Activated CD8-positive, alpha-beta memory T cell treated with anti-CD3 and anti-CD28 coated beads, Interleukin-2, amount 50 U/mL, for 1 hour (primary cell): ENCODE results near the gene TELO2.

Experiments
- DNase-seq: peaks from one replicate; pipeline ENCODE4 v3.0.0-alpha.2; 2020; ENCODE audit errors: extremely low read depth

TELO2 gene

DNA sequence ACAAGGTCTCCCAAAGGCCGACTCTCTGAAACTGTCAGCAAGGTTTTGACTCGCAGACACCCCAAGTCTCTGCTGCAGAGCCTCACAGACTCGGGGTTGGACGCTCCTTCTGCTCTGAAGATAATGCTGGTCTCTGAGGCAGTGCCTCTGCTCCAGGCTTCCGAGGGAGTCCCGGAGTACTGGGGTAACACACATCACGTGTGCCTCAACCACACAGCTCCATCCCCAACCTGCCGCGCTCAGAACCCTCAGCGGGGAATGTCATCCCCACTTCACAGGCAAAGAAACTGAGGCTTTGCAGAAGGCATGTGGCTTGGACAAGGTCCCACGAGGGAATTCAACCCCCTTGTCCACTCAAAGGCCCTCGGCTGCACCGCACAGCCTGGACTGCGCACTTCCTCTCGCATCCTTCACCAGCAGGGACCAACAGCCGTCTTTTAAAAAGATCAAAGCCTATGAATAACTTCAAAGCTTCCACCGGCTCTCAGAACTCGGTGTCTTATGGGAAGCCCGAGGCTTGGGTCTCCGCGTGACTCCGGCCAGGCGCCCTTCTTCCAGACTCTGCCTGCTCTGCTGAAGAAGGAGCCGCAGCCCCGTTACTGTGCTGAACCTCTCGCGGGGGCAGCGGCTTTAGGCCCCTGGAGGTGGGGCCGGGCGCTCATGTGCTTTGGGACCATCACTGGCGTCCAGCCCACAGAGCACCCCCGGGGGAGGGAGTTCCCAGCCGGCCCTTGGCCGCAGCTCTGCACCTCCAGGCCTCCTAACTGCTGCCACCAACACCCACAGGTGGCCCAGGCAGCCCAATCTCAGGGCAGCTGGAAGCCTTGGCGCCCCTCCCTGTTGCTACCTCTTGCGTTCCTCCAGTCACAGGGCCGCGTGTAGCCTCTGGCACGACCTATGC is 42.5 kb downstream of the TELO2 start:
- DNase-seq: no peak

DNA sequence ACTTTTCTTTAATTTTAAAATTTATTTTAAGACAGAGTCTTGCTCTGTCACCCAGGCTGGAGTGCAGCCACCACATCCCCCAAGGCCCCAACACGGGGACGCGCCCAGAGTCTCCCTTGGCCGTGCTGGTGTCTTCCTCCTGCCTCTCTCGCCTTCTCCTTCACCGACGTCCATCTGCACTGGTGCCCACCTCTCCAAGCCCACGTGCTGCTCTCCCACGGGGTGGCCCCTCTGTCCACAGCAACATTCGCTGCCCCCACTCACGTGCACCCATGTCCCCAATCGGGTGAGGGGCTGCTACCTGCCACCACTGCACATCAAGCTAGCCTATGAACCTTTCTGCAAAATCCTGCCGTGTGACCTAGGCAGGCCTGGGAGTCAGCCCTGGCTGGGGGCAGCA is 43.4 kb downstream of the TELO2 start:
- no peak for DNase-seq

DNA sequence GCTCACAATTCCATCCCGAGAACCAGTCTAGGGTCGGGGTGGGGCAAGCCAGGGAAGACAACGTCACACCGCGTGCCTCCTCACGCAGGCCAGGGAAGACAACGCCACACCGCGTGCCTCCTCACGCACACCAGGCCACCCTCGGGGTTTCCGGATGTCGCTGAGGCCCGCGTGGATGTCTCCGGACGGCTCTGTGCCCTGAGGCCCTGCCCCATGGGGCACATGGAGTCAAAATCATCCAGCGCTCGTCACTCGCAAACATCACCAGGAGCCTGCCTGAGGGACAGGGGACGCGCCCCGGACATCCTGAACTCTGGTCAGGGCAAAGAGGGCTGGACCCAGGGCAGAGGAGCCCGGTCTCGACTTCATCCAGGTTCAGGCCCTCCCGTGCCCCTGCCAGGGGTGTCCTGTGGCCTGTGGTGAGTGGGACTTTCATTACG is 44.0 kb downstream of the TELO2 start:
- no peak for DNase-seq

DNA sequence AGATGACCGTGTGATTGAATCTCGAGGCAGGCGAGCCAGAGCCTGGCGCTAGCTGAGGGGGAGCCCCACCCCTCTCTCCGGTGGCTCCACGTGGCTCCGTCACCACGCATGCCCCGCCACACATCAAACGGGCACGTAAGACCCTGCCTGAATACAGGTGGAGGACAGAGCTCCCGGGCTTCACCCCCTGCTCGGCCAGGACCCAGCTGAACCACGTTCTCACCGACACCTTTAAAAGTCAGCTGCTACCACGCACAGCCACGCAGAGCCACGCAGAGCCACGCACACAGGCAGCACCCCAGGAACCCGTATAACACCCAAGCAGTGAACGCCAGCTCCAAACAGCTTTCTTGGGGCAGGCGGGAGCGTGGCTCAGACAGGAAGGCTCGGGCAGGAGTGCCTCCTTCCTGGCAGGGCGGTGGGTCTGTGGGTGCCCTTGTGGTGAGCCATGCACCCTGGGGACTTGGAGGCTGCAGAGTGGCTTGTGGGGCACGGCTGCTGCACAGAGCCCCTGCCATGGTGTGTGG is 44.7 kb downstream of the TELO2 start:
- no peak for DNase-seq

DNA sequence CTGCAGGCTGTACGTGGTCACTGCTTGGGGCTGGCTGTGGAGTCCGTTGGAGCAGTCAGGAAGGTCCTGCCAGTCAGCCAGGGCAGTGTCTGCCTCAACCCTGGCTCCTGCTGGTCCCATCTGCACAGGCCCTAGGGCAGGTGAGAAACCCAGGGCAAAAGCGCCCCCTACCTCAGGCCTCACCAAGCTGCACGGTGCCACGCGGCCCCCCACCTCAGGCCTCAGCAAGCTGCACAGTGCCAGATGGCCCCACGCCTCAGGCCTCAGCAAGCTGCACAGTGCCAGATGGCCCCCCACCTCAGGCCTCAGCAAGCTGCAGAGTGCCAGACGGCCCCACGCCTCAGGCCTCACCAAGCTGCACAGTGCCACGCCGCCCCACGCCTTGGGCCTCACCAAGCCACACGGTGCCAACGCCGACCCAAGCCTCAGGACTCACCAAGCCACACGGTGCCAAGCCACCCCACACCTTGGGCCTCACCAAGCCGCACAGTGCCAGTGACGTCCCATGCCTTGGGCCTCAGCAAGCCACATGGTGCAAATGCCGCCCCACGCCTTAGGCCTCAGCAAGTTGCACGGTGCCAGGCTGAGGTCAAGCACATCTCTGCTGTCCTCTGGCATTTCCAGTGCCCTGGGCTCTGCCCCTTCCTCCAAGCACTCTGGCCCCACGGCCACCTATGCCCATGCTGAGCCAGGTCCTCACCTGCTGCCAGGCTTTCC is 45.8 kb downstream of the TELO2 start:
- no peak for DNase-seq

DNA sequence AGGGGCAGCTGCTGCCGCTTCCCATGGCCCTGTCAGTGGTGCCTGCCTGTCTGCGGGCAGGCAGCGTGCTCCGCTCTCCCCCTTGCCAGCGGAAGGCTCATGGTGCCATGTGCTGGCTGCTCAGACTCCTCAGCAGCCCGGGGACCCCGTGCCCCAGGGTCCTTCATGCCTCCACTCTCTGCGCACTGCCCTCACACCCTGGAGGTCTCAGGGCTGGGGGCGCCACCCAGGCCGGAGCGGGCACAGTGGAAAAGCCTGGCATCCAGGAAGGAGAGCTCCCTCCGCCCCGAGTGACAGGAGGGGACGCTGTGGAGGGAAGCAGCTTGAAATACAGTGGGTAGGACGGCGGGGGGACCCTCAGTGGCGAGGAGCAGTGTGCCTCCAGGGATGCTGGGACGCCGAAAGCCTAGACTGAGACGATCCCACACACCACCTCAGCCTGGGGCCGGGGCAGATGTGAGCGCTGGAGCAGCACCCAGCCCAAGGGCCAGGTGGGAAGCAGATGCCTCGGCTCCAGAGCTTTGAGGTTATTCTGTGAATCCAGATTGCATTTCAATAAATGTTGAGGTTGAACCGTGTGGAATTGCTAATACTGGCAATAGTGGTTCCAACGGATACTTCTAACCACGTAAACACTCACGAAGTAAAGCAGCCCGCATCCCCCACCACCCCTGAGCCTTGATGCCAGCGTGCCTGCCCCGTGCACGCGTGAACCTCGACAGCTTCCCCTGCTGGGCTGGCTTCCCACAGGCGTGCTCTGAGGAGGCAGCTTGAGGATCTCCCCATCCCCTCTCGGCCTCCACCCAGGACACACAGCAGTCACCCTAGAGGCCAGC is 46.8 kb downstream of the TELO2 start:
- no peak for DNase-seq

DNA sequence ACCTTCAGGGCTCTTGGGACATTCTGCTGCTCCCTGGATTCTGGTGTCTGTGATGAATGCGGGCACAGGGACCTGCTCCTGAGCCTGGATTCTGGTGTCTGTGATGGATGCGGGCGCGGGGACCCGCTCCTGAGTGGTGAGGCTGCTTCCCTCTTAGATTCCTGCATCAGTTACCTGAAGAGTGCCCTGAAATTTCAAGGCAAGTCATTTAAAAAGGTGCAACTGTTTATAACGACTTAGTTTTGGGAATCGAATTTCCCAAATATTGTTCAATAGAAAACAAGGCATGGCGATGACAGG is 47.3 kb downstream of the TELO2 start:
- no peak for DNase-seq

DNA sequence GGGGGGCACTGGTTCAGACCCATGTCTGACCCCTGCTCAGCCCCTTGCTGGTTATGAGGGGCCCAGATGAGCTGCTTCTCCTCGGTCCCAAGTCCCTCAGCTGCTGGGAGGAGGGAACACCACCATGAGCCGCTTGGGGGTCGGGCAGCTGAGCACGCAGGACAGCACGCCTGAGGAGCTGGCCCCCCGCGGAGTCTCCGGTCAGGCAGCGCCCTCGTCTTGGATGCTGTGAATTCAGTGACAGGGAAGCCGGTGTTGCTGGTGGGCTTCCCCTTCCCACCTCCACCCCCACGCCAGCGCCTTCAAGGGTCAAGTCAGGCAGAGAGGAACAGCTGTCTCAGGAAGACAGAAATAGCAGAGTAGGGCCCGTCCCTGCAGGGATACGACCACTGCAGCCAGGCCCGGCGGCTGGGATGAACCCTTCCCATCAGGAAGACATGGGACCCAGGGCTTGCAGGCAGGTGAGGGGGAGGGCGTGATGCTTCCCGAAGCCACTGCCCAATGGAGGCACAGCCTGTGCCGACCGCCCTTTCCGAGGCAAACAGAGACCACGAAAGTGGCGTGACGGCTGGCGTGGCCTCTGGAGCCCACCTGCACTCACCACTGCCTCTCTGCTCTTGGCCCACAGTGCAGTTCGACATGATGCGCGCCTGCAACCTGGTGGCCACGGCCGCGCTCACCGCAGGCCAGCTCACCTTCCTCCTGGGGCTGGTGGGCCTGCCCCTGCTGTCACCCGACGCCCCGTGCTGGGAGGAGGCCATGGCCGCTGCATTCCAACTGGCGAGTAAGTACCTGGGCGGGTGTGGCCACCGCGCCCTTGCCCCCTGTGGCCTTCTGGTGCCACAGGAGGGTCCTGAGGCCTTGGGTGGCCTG is 48.4 kb downstream of the TELO2 start:
- DNase-seq: no peak

DNA sequence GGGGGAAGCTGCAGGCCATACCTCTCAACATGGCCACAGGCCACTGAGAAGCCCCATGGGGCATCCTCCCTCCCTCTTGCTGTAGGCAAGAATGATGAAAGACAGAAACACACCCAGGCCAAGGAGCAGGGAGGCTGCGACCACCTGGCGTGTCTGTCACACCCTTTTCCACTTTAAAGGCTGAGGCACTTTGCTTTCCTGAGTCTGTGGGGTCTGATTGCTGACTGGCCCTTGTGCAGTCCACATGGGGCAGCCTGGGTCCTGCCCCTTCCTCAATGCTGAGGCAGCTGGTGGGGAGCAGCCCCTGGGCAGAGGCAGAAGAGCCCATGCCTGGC is 49.0 kb downstream of the TELO2 start:
- no peak for DNase-seq

DNA sequence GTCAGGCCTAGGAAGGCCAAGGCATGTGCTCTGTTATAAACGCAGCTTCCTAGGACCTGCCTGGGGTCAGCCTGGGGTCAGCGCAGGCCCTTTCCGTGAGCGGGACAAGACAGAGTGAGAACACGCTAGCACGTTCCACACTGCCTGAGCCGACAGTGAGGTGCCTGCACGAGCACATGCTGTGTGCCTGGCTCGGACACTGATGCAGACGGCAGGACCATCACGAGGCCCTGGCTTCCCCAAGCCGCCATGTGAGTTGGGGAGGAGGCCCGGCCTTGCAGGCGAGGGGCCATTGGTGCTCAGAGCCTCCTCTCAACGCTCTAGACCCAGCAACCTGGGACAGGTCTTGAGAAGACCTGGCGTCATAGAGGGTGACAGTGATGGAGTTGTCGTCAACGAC is 49.4 kb downstream of the TELO2 start:
- no peak for DNase-seq

DNA sequence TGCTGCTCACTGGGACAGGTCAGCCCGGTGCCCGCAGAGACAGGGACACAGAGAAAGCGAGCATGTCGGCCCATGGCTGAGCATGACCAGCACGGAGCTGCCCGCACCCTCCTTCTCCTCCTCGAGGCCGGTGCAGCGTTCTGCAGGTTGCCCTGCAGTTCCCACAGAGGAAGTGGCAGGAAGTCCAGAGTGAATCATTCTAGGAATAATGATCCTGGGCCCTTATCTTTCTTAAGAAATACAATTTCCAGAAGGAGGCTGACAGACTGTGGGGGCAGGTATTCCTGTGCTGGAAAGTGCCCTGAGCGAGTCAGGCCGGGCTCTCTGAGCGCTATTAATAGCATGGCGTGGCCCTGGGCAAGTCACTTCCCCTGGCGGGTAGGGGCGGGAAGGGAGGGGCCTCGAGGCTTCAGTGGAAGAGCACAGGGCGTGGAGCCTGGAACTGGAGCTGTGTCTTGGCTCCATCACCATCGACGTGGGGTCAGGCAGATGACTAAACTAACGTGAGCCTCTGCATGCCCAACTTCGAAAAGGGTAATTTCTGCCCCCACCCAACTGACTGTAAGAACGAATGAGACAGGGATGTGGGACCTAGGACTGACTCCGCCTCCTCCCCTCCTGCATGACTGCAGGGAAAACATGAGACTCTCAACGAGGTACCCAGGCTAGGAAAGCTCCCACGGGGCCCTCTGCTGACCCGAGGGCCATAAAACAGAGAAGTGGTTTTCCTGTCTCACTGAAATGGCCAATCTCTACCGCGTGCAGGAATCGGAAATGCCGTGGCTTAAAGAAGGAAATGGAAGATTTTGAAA is 50.1 kb downstream of the TELO2 start:
- no peak for DNase-seq

DNA sequence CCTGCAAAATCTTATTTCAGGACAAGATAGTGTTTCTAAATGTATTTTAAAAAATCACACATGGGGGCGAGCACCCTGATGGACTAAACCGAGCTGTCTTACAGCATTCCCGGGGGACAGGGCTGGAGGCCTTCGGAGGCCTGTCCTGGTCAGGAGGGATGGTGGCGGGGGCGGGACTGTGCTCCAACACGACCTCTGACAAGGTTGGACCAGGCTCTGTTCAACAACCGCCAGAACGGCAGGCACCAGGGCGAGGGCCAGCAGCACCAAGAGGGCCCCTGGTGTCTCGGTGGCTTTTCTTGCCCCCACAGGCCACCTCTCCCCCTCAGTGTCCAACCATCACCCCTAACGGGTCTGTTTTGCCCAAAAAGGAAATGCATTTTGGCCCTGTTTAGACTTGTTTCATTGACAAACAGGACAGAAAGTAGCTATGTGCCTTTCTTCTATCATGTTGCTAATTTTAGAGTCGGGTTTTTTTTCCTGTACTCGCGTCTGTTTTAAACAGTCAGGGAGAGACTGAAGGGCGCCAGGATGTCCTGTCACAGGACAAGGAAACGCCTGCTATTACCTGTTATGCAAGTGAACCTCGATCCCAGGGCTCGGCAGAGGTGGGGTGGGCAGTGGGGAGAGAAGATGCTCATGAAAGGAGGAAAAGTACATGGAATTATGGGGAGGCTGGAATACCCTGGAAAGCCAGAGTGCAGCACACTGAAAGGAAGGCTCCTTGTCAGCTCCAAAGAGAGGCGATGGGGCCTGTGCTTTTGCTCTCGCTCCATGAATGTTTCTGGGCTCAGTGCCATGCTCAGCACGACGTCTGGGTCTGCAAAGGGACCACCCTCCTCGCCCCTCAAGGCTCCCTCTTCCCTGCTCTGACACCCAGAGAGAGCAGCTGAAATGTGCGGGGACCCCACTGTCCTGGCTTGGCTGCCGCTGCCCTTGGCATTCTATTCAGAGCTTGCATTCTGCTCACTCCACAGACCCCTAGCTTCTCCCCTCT is 52.2 kb downstream of the TELO2 start:
- DNase-seq: no peak

DNA sequence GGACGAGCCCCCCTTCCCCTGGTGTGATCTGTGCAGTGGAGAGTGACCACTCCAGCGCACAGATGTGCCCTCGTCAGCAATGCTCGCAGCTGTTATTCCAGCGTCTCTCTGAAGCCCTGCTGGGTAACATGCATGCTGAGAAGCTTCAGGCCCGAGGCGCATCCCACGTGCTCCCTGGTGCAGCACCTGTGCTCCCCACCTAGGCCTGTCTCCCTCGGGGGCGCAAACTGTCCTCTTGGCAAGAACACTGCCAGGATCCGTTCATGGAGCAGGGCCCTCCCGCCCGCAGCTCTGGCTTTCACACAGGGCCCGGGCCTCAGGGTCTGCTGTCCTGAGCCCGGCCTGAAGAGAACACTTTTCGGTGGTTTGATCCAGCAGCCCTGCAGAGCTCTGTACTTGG is 53.3 kb downstream of the TELO2 start:
- no peak for DNase-seq

DNA sequence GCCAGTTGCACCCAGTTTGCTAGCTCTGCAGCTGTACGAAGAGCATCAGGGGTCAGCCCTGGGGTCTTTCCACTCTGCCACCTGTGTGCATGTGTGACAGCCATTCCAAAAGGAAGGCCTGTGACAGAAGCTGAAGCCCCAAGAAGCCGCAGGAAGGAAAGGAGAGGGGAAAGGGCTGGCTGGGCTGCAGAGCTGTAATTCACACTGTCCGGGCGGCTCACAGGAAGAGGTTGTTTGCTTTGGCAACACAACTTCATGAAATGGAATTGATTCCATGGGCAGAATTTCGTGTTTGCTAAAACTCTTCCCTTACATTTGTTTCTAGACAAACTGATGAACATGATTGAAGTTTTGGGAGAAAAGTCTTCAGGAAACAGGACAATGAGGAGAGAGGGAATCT is 55.1 kb downstream of the TELO2 start:
- no peak for DNase-seq

DNA sequence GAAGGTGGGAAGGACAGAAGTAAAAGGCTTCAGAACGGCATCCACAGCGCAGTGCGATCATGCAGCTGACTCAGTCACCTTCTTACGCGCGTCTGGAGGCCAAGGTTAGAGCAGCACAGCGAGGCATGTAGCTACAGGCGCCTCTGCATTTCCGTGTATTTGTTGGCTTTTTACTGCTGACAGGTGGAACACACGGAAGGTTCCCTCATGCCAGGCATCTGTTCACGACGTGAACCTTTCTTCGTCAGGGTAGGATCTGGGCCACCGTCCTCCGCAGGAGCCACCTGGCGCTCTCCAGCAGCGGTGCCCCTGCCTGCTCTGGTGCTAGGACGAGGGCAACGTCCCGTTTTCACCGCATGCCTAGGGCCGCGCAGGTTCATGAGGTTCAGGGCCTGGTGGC is 55.6 kb downstream of the TELO2 start:
- DNase-seq: no peak

DNA sequence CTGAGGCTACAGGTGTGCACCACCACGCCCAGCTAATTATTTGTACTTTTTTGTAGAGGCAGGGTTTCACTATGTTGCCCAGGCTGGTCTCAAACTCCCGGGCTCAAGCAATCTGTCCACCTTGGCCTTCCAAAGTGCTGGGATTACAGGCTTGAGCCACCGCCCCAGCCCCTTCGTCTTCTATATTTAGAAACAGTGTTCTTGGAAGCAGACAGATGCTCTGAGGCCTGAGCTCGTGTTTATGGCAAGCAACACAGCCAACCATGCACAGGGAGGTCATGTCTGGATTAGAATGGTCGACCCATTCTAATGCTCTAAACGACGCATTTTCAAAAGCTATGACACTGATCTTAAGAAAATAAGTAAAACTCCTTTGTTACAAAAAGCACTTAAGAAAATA is 56.9 kb downstream of the TELO2 start:
- DNase-seq: no peak

DNA sequence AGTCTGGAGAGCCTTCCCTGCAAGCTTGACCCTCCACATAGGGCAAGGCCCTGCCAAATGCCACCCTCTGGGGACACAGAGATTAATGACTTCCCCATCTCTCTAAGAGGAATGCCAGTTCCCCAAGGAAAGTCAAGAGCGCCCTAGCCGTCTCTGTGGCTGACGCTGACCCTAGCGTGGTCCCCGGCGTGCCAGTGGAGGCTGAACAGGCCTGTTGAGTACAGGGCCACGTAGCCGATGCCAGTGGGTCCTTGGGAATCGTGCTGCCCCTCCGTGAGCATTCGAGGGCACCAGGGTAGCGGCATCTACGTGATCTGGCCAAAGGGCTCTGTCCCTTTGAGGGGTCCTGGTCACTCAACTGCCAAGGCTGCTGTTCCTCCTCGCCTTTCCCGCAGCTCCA is 57.5 kb downstream of the TELO2 start:
- DNase-seq: no peak

DNA sequence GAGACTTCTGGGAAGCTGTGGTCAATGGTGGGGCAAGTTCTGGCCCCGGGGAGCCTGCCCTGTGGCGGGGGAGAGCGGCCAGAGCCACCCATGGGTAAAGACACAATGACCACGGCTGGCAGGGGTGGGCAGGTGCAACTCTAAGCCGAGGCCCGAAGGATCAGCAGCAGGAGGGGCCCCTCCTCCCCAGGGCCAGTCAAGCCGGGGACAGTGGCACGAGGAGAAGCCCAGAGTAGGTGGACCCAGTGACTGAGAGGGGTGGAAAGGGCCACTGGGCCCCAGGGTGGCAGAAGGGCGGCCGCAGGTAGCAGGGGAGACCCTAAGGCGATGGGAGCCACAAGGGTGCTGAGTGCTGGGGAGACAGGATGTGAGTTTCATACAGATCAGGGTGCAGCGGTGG is 58.0 kb downstream of the TELO2 start:
- no peak for DNase-seq

DNA sequence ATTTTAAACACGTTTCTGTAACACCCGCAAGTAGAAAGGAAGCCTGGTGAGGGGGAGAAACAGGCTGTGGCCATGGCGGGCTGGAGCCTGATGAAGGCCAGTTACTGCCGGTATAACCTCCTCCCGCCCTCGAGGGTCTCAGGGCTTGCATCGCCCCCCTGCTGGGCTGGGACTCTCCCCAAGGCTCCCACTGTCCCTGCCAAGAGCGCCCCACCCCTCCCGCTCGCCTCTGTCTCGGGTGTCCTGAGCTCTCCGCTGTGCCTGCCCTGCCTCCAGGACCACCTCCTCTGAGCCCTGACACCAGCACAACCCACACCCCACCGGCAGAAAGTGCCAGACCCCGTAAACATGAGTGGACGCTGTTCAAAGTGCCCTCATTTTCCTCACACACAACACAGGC is 59.0 kb downstream of the TELO2 start:
- no peak for DNase-seq
